ENCODE measurements around the gene CEP104.

The CEP104 gene

DNA sequence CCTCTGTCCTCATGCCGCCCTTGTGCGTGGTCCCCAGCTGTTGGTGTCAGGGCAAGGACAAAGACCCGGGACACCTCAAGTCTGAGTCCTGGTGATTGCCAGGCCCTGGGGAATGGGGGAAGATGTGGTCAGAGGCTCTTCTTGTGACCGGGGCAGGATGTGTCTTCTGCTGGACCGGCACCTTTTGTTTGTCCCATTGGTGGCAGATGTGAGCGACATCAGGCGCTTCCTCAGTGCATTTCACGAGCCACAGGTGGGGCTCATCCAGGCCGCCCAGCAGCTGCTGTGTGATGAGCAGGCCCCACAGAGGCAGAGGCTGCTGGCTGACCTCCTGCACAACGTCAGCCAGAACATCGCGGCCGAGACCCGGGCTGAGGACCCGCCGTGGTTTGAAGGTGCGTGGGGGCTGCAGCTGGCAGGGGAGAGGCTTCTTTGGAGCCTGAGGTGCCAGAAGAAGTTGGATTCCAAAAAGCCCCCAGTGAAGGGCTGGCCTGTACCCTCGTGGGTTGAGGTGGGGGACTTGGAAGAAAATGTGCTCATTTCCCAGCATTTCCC lies 8.7 kb upstream of the CEP104 start:
- Histone ChIP-seq H3K4me1 (ENCODE audit: insufficient read depth, low read length) (no peaks in the 10 kb centered on the region; the same call in 1 of the 2 replicates), H3K36me3 (ENCODE audit: insufficient read depth, low read length) (no peaks in the 10 kb centered on the region; the same call in 1 of the 2 replicates), H3K9ac (ENCODE audit: low read depth, low read length) (no peak overlapping the region), H3K9me3 (ENCODE audit: control insufficient read depth, insufficient read depth, low read length) (no peaks in the 10 kb centered on the region)

DNA sequence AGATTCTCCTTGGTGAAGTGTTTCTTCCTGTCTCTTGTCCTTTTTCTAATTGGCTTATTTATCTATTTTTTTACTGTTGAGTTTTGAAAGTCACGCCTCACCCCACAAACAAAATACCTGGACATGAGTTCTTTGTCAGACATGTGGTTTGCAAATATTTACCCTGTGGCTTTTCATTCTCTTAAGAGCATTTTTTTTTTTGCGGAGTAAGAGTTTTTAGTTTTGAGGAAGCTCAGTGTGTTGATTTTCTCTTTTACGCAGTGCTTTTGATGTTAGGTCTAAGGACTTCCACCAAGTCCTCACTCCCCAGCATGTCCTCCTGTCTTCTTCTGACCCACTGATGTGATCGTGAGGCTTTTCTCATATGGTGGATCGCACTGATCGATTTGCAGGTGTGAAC lies 7.9 kb upstream of the CEP104 start:
- no peaks in the 10 kb centered on the region; the same call in 1 of the 2 replicates for H3K4me1 ChIP-seq (ENCODE audit: insufficient read depth, low read length)
- no peak overlapping the region for H3K9ac ChIP-seq (ENCODE audit: low read depth, low read length)
- no peaks in the 10 kb centered on the region for H3K9me3 ChIP-seq (ENCODE audit: control insufficient read depth, insufficient read depth, low read length)
- no peaks in the 10 kb centered on the region; the same call in 1 of the 2 replicates for H3K36me3 ChIP-seq (ENCODE audit: insufficient read depth, low read length)

DNA sequence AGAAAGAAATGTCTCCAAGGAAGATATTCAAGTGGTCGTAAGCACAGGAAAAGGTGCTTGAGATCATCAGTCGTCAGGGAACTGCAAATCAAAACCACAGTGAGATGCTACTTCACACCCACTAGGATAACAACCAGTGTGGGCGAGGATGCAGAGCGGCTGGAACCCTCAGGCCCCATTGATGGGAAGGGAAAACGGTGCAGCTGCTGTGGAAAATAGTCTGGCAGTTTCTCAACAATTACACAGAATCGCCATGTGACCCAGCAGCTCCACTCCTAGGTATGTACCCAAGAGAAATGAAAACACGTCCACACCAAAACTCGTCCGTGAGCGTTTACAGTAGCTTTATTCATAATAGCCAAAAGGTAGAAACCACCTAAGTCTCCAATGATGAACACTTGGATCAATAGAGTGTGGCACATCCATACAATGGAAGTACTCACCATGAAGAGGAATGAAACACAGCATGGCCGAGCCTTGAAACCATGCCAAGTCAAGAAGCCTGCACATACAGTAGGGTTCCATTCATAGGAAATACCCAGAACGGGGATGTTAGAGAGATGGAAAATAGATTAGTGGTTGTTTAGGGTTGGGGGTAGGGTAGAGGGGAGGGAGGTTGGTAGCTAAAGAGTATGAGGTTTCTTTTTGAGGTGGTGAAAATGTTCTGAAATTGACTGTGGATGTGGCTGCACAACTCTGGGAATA lies 6.4 kb upstream of the CEP104 start:
- H3K9ac ChIP-seq (ENCODE audit: low read depth, low read length) = no peak overlapping the region
- H3K4me1 ChIP-seq (ENCODE audit: insufficient read depth, low read length) = no peaks in the 10 kb centered on the region
- no peaks in the 10 kb centered on the region for H3K9me3 ChIP-seq (ENCODE audit: control insufficient read depth, insufficient read depth, low read length)
- H3K36me3 ChIP-seq (ENCODE audit: insufficient read depth, low read length) = no peaks in the 10 kb centered on the region; the same call in 1 of the 2 replicates

- H3K9ac ChIP-seq (ENCODE audit: low read depth, low read length) = peak overlapping the region; percentile 87; the same call in 1 of the 2 replicates
- H3K4me1 ChIP-seq (ENCODE audit: insufficient read depth, low read length) = no peaks in the 10 kb centered on the region
- no peaks in the 10 kb centered on the region for H3K9me3 ChIP-seq (ENCODE audit: control insufficient read depth, insufficient read depth, low read length)
- no peaks in the 10 kb centered on the region; the same call in 1 of the 2 replicates for H3K36me3 ChIP-seq (ENCODE audit: insufficient read depth, low read length)
Observed at GRCh38 chr1:3858231-3858981, 1.4 kb upstream of the CEP104 start.

DNA sequence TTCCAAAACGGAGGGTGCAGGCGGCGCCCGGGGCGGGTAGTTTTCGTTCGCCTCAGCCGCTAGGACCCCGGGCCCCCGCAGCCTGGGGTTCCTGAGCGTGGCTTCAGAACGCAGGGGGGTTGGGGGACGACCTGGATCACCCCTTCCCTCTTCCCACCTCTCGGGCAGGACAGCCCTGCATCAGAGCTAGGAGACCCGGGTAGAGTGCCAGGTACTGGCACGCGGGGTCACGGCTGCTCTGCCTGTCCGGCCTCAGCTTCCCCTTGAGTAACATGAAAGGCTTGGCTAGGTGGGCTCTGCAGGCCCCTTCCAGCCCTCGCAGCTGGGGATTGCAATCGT lies 749 bp upstream of the CEP104 start:
- H3K9me3 ChIP-seq (ENCODE audit: control insufficient read depth, insufficient read depth, low read length) = no peaks in the 10 kb centered on the region
- H3K9ac ChIP-seq (ENCODE audit: low read depth, low read length) = peak overlapping the region; percentile 87
- no peaks in the 10 kb centered on the region for H3K4me1 ChIP-seq (ENCODE audit: insufficient read depth, low read length)
- no peaks in the 10 kb centered on the region; the same call in 1 of the 2 replicates for H3K36me3 ChIP-seq (ENCODE audit: insufficient read depth, low read length)

- H3K9ac ChIP-seq (ENCODE audit: low read depth, low read length) = no peak overlapping the region
- H3K4me1 ChIP-seq (ENCODE audit: insufficient read depth, low read length) = no peaks in the 10 kb centered on the region
Observed at GRCh38 chr1:3852711-3853485, 4.1 kb downstream of the CEP104 start.

GRCh38 chr1:3852091-3852490 lies 4.9 kb downstream of the CEP104 start:
- H3K4me1 ChIP-seq (ENCODE audit: insufficient read depth, low read length) = no peaks in the 10 kb centered on the region
- H3K36me3 ChIP-seq (ENCODE audit: insufficient read depth, low read length) = no peaks in the 10 kb centered on the region
- no peak overlapping the region for H3K9ac ChIP-seq (ENCODE audit: low read depth, low read length)
- H3K9me3 ChIP-seq (ENCODE audit: control insufficient read depth, insufficient read depth, low read length) = no peaks in the 10 kb centered on the region

More at GRCh38 chr1:3852711-3853485, 4.1 kb downstream of the CEP104 start:
- no peaks in the 10 kb centered on the region for H3K36me3 ChIP-seq (ENCODE audit: insufficient read depth, low read length)
- no peaks in the 10 kb centered on the region for H3K9me3 ChIP-seq (ENCODE audit: control insufficient read depth, insufficient read depth, low read length)

DNA sequence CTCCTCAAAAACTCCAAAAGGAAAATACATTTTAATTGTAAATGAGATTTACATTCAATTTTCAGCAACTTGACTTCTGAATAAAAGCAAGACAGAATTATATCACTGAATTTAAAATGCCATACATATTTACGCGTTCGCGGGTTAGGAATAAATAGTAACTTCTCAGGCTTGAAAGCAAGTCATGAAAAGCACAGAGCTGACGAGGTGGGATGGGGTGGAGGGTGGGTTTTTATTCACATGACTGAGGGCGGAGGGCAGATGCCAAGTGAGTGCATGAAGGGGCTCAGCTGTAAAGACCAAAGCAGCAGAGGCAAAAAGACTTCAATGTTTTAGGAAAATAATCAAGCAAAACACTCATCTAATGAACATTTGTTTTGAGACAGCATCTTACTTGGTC lies 5.7 kb downstream of the CEP104 start:
- Histone ChIP-seq H3K9ac (ENCODE audit: low read depth, low read length) (no peak overlapping the region), H3K9me3 (ENCODE audit: control insufficient read depth, insufficient read depth, low read length) (no peaks in the 10 kb centered on the region), H3K4me1 (ENCODE audit: insufficient read depth, low read length) (no peaks in the 10 kb centered on the region), H3K36me3 (ENCODE audit: insufficient read depth, low read length) (no peaks in the 10 kb centered on the region)

- no peak overlapping the region for H3K9ac ChIP-seq (ENCODE audit: low read depth, low read length)
- 0 out of 2 replicates have a peak, but pooled peaks cover 2% of the 10 kb centered on the region for H3K36me3 ChIP-seq (ENCODE audit: insufficient read depth, low read length)
- H3K9me3 ChIP-seq (ENCODE audit: control insufficient read depth, insufficient read depth, low read length) = no peaks in the 10 kb centered on the region
- H3K4me1 ChIP-seq (ENCODE audit: insufficient read depth, low read length) = no peaks in the 10 kb centered on the region
Observed at GRCh38 chr1:3850857-3851256, 6.2 kb downstream of the CEP104 start.

DNA sequence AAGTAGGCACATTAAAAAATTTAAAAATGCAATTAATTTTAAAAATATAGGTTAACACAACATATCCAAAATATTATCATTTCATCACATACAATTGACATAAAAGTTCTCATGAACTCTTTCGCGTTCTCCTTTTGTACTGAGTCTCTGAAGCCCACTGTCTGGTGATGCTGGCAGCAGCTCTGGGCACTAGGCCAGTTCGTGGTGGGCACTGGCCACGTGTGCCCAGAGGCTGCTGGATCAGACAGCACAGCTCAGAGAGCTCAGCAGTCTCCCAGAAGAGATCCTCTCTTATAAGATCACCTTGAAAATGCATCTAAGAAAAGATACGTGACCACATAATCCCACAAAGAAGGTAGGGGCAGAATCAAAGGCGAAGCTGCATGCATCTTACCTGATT lies 9.9 kb downstream of the CEP104 start:
- Histone ChIP-seq H3K9me3 (ENCODE audit: control insufficient read depth, insufficient read depth, low read length) (no peaks in the 10 kb centered on the region), H3K36me3 (ENCODE audit: insufficient read depth, low read length) (peaks cover 4% of the 10 kb centered on the region; the same call in 1 of the 2 replicates), H3K9ac (ENCODE audit: low read depth, low read length) (no peak overlapping the region)

GRCh38 chr1:3846541-3846940 lies 10.5 kb downstream of the CEP104 start:
- Histone ChIP-seq H3K9ac (ENCODE audit: low read depth, low read length) (no peak overlapping the region), H3K36me3 (ENCODE audit: insufficient read depth, low read length) (peaks cover 4% of the 10 kb centered on the region; the same call in 1 of the 2 replicates), H3K4me1 (ENCODE audit: insufficient read depth, low read length) (no peaks in the 10 kb centered on the region), H3K9me3 (ENCODE audit: control insufficient read depth, insufficient read depth, low read length) (no peaks in the 10 kb centered on the region)

More for the DNA sequence above, 9.9 kb downstream of the CEP104 start:
- H3K4me1 ChIP-seq (ENCODE audit: insufficient read depth, low read length) = no peaks in the 10 kb centered on the region

DNA sequence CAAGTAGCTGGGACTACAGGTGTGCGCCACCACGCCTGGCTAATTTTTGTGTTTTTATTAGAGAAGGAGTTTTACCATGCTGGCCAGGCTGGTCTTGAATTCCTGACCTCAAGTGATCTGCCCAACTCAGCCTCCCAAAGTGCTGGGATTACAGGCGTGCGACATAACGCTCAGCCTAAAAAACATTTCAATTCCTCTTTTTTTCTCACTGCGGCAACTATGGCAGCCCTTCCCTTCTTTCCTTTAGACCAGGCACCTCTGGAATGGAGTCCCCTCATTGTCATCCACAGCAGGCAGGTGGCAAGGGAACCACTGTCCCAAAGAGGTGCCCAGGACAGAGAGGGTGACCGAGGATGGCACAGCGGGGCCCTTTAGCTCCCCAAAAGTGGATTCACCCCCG lies 14.1 kb downstream of the CEP104 start:
- peaks cover 4% of the 10 kb centered on the region; the same call in 1 of the 2 replicates for H3K36me3 ChIP-seq (ENCODE audit: insufficient read depth, low read length)
- H3K9me3 ChIP-seq (ENCODE audit: control insufficient read depth, insufficient read depth, low read length) = no peaks in the 10 kb centered on the region
- H3K9ac ChIP-seq (ENCODE audit: low read depth, low read length) = no peak overlapping the region

GRCh38 chr1:3841491-3841890 lies 15.5 kb downstream of the CEP104 start:
- Histone ChIP-seq H3K9ac (ENCODE audit: low read depth, low read length) (no peak overlapping the region), H3K9me3 (ENCODE audit: control insufficient read depth, insufficient read depth, low read length) (peaks cover 5% of the 10 kb centered on the region; the same call in 1 of the 2 replicates), H3K4me1 (ENCODE audit: insufficient read depth, low read length) (no peaks in the 10 kb centered on the region), H3K36me3 (ENCODE audit: insufficient read depth, low read length) (peaks cover 9% of the 10 kb centered on the region; the same call in 1 of the 2 replicates)

More for the DNA sequence above, 14.1 kb downstream of the CEP104 start:
- no peaks in the 10 kb centered on the region for H3K4me1 ChIP-seq (ENCODE audit: insufficient read depth, low read length)

GRCh38 chr1:3838788-3839187 lies 18.2 kb downstream of the CEP104 start:
- peaks cover 14% of the 10 kb centered on the region; the same call in 1 of the 2 replicates for H3K36me3 ChIP-seq (ENCODE audit: insufficient read depth, low read length)

More at GRCh38 chr1:3838788-3839187, 18.2 kb downstream of the CEP104 start:
- Histone ChIP-seq H3K9me3 (ENCODE audit: control insufficient read depth, insufficient read depth, low read length) (peaks cover 5% of the 10 kb centered on the region; the same call in 1 of the 2 replicates), H3K9ac (ENCODE audit: low read depth, low read length) (no peak overlapping the region), H3K4me1 (ENCODE audit: insufficient read depth, low read length) (no peaks in the 10 kb centered on the region)

Measured in ES-I3 (cell line).